PC-3 (cell line): ENCODE results near the gene ASB2.

Source experiments
- EZH2 ChIP-seq: fragments of 300-600 bp; sonication (generic); IDR thresholded peaks from one replicate; pipeline ENCODE4 v1.6.1; 2017; ENCODE audit warnings: antibody characterized with exemption, mild to moderate bottlenecking, low read length; ENCODE audit not compliant: unreplicated experiment
- EZH2phosphoT487 ChIP-seq: fragments of 300-600 bp; sonication (generic); IDR thresholded peaks from 2 replicates; pipeline ENCODE4 v1.6.1; 2018; ENCODE audit warnings: mild to moderate bottlenecking, antibody characterized with exemption, low read length, borderline replicate concordance

DNA sequence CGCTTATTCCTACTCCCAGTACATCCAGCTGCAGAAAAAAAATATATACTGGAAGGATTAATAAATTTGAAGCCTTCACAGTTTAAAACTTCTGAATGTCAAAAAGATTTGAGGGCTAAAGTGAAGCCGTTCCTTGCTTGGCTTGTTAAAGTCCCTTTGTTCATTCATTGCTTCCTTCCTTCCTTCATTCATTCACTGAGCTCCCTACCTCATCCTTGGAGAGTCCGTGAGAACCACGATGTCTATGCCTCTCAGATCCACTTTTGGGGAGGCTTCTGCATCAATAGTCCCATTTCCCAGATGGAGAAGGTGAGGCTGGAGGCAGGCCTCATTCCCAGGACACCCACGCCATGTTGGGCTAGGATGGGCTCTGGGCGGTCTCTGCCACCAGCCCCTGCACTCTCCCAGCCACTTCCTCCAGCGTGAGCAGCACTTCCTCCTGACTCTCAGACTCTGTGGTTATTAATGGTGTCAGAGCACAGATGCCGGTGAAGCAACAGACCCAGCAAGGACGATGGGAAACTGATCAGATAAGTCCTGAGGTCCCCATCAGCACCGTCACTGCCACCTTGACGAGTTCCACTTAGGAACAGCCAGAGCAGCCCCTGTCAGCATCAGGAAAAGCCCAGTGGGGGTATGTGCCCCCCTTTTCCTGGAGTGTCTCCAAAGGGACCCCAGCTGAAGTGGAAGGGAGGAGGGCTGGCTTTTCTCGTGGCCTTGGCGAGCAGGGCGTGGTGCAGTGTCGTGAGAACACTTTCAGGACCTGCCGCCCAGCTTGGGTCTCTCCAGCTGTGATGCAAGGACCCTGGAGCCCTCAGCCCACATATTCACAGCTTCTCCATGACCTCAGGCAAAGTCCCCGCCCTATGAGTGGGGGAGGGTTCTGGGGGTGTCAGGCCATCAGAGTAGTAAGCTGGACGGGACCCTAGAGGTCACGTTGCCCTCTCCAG is 21.2 kb downstream of the ASB2 start:
- no peak for TF ChIP-seq EZH2phosphoT487
- TF ChIP-seq EZH2 = no peak
